Measurements from ENCODE around the gene AMIGO1.

- TF ChIP-seq, protein P1, sequence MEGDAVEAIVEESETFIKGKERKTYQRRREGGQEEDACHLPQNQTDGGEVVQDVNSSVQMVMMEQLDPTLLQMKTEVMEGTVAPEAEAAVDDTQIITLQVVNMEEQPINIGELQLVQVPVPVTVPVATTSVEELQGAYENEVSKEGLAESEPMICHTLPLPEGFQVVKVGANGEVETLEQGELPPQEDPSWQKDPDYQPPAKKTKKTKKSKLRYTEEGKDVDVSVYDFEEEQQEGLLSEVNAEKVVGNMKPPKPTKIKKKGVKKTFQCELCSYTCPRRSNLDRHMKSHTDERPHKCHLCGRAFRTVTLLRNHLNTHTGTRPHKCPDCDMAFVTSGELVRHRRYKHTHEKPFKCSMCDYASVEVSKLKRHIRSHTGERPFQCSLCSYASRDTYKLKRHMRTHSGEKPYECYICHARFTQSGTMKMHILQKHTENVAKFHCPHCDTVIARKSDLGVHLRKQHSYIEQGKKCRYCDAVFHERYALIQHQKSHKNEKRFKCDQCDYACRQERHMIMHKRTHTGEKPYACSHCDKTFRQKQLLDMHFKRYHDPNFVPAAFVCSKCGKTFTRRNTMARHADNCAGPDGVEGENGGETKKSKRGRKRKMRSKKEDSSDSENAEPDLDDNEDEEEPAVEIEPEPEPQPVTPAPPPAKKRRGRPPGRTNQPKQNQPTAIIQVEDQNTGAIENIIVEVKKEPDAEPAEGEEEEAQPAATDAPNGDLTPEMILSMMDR (IDR thresholded peaks at IDR 0.05; ENCODE audit: low read depth, low read length): no peak
- no peak for TF ChIP-seq EZH2phosphoT487 (IDR thresholded peaks at IDR 0.05; ENCODE audit: low read depth)
These were observed 33.1 kb upstream of the AMIGO1 start for GRCh38 chr1:109542657-109543056.
